Upper lobe of left lung (tissue), 6 donors: ENCODE data around the gene PRR14. TPM values are rescaled to one million over a fixed set of nuclear protein-coding genes. Genes with fewer than 3 reads are reported as not detected.
A peak's percentile ranks its signal among the peaks of the same experiment; 100 is the strongest.
"Not testable (repeated sequence)": the region's sequence is repeated elsewhere in the genome, so short reads cannot be mapped to it uniquely, and the experiment has no call there.

Source experiments
- ATAC-seq, 2 donors: fragments of 200-7000 bp; cut with Tn5 transposase; one replicate each; pipeline ENCODE4 v1.9.1; 2022; ENCODE audit warnings: mild to moderate bottlenecking in 2 of 2, moderate library complexity in 2 of 2; ENCODE audit not compliant: low FRiP score in 2 of 2
- DNase-seq, 2 donors: peaks; one replicate each; pipeline ENCODE4 v3.0.0-alpha.2; 2019 to 2020
- H3K27ac ChIP-seq, 4 donors: fragments of 200-600 bp; sonication (generic); one replicate each; pipeline ENCODE4 v1.5.1; 2016 to 2019
- H3K27me3 ChIP-seq, 4 donors: fragments of 200-600 bp; sonication (generic); one replicate each; pipeline ENCODE4 v1.5.1; 2017 to 2019
- H3K36me3 ChIP-seq, 4 donors: fragments of 200-600 bp; sonication (generic); one replicate each; pipeline ENCODE4 v1.5.1; 2016 to 2019
- H3K4me1 ChIP-seq, 4 donors: fragments of 200-600 bp; sonication (generic); one replicate each; pipeline ENCODE4 v1.5.1; 2018 to 2019
- H3K4me3 ChIP-seq, 4 donors: fragments of 200-600 bp; sonication (generic); one replicate each; pipeline ENCODE4 v1.5.1; 2017 to 2019; ENCODE audit warnings: mild to moderate bottlenecking in 2 of 4, moderate library complexity in 1 of 4
- H3K9me3 ChIP-seq, 4 donors: fragments of 200-600 bp; sonication (generic); one replicate each; pipeline ENCODE4 v1.5.1; 2018 to 2019
- EP300 ChIP-seq, 4 donors: sonication (generic); formaldehyde crosslinking; IDR thresholded peaks; one replicate each; pipeline ENCODE4 v1.5.1; 2017; ENCODE audit warnings: antibody characterized with exemption in 4 of 4, control low read depth in 2 of 4
- POLR2A ChIP-seq, 4 donors: fragments of 450-650 bp; IDR thresholded peaks; one replicate each; pipeline ENCODE4 v1.5.1; 2016 to 2017; ENCODE audit warnings: antibody characterized with exemption in 4 of 4, mild to moderate bottlenecking in 2 of 4
- POLR2AphosphoS5 ChIP-seq, 2 donors: sonication (generic); formaldehyde crosslinking; IDR thresholded peaks; one replicate each; pipeline ENCODE4 v1.5.1; 2017; ENCODE audit warnings: antibody characterized with exemption in 2 of 2
- WGBS, 2 donors: methylation state at CpG; one replicate each; pipeline ENCODE4 v1.1.5; 2017 to 2018; 5-methylcytosine and 5-hydroxymethylcytosine counted together
- small RNA-seq, 4 donors: library from RNA; depleted of rRNA; stranded (forward); fragments of <200 nt; gene quantifications; one replicate each; pipeline ENCODE3, GENCODE V24; 2016
- total RNA-seq, 6 donors: library from RNA; depleted of rRNA in 4 of 6; stranded (reverse); fragments of >200 nt in 4 of 6; gene quantifications; one replicate each; pipeline versions ENCODE4 v1.1.0 to v1.2.1, GENCODE V29; 2016 to 2021
- TF ChIP-seq, protein P1 (sequence below), 6 experiments: fragments of 450-650 bp in 4 of 6; fragments of 200-600 bp in 2 of 6; sonication (generic) in 2 of 6; IDR thresholded peaks; one replicate each; pipeline ENCODE4 v1.5.1; 2016 to 2019; ENCODE audit warnings: antibody characterized with exemption in 6 of 6
- donor health status: DM: no; HTN: no; CAD: no; lungs with moderate emphysema.
- donor health status: DM: no; HTN: yes; CAD: no; lungs with severe emphysema.

The PRR14 gene
- total RNA-seq, 6 donors from 2014 or later, result 34.5 to 160 (median 54.9) TPM

DNA sequence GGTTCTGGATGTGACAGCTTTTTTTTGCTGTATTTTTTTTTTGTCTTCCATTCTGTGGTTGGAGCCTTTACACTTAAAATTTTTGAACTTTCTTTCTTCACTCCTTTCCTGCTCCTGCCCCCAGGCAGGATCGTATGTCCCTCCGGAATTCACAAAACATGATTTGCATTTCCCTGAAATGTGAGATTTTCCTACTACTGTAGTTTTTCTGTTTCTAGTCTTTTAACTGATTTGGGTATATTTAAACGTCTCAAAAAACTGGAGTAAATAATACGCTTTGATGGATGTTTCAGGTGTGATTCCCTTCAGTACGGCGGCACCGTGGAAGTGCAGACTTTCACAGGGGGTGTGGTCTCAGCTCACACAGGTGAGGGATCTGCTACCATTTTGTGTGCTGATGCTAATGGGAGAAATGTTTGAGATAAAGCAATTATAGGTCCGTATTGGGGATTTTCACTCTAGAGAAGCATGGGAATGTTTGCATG lies 48.9 kb downstream of the PRR14 start:
- DNase-seq, result no peak
- H3K9me3 ChIP-seq, result no peaks in the 10 kb centered on the region
- H3K4me1 ChIP-seq, result peaks cover 15 to 28% (median 25%) of the 10 kb centered on the region in 4 donors
- WGBS, 2 donors, result 45 to 54% methylated on average over 8 of the region's 8 CpGs
- peaks cover 33 to 47% (median 43%) of the 10 kb centered on the region in 4 donors for H3K36me3 ChIP-seq
- H3K27me3 ChIP-seq, result no peaks in the 10 kb centered on the region
- peak overlapping the region; percentile 94 to 100 (median 98) for H3K4me3 ChIP-seq
- no peak for TF ChIP-seq POLR2AphosphoS5 (IDR thresholded peaks at IDR 0.05)
- peak overlapping the region; percentile 100 for H3K27ac ChIP-seq
- ATAC-seq, result no peak

DNA sequence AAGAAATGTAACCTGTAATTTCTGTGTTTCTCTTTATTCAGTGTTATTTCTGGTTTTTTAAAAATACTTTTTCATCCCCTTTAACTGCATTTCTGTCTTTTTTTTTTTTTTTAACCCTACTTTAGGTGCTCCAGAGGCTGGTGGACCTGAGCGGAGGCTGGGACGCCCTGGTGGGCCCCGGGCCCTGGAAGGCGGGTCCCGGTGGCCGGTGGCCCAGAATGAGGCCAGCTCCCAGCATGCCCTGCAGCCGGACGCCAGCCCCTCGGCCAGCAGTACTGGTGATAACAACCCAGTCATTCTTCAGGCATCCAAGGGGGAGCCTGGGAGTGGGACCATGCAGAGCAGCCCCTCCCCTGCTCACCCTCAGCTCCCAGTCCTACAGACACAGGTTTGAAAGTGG lies 49.7 kb downstream of the PRR14 start:
- Histone ChIP-seq H3K4me1 (peaks cover 15 to 28% (median 25%) of the 10 kb centered on the region in 4 donors), H3K36me3 (peaks cover 39 to 55% (median 51%) of the 10 kb centered on the region in 4 donors), H3K9me3 (no peaks in the 10 kb centered on the region), H3K27ac (peak overlapping the region in 1 of 4 donors; percentile 23), H3K4me3 (no peak overlapping the region), H3K27me3 (no peaks in the 10 kb centered on the region)
- TF ChIP-seq POLR2A (IDR thresholded peaks at IDR 0.05) (no peak), POLR2AphosphoS5 (IDR thresholded peaks at IDR 0.05) (no peak), EP300 (IDR thresholded peaks at IDR 0.05) (no peak)
- TF ChIP-seq, protein P1, sequence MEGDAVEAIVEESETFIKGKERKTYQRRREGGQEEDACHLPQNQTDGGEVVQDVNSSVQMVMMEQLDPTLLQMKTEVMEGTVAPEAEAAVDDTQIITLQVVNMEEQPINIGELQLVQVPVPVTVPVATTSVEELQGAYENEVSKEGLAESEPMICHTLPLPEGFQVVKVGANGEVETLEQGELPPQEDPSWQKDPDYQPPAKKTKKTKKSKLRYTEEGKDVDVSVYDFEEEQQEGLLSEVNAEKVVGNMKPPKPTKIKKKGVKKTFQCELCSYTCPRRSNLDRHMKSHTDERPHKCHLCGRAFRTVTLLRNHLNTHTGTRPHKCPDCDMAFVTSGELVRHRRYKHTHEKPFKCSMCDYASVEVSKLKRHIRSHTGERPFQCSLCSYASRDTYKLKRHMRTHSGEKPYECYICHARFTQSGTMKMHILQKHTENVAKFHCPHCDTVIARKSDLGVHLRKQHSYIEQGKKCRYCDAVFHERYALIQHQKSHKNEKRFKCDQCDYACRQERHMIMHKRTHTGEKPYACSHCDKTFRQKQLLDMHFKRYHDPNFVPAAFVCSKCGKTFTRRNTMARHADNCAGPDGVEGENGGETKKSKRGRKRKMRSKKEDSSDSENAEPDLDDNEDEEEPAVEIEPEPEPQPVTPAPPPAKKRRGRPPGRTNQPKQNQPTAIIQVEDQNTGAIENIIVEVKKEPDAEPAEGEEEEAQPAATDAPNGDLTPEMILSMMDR (IDR thresholded peaks at IDR 0.05), result no peak
- peak in 1 of 2 donors; percentile 81 for DNase-seq
- ATAC-seq, result no peak
- 71 to 80% methylated on average over 9 of the region's 9 CpGs for WGBS, 2 donors

DNA sequence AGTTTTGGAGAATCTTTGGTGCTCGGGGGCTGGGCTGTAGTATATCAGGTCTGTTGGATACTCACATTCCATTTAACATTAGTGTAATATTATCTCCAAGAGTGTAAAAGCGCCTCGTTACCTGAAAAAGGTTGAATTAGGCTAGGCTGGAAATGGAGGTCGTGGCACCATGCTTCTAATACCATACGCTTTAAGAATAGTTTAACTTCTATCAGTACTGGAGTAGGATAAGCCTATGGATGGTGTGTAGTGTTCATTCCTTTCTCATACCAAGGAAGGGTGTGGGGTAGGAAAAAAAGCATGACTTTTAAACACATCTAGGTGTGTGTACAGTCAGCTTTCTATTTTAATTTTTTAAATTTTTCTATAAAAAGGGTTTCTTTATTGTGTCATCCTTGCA lies 50.2 kb downstream of the PRR14 start:
- H3K36me3 ChIP-seq, result peaks cover 44 to 60% (median 56%) of the 10 kb centered on the region in 4 donors
- H3K4me1 ChIP-seq, result peaks cover 15 to 28% (median 25%) of the 10 kb centered on the region in 4 donors
- TF ChIP-seq POLR2AphosphoS5 (IDR thresholded peaks at IDR 0.05) (no peak), EP300 (IDR thresholded peaks at IDR 0.05) (no peak), POLR2A (IDR thresholded peaks at IDR 0.05) (no peak)
- TF ChIP-seq, protein P1 (IDR thresholded peaks at IDR 0.05), result no peak
- no peak for ATAC-seq
- H3K4me3 ChIP-seq, result no peak overlapping the region
- 85 to 89% methylated on average over 5 of the region's 5 CpGs for WGBS, 2 donors
- H3K27ac ChIP-seq, result no peak overlapping the region
- no peak for DNase-seq
- no peaks in the 10 kb centered on the region for H3K9me3 ChIP-seq
- no peaks in the 10 kb centered on the region for H3K27me3 ChIP-seq

DNA sequence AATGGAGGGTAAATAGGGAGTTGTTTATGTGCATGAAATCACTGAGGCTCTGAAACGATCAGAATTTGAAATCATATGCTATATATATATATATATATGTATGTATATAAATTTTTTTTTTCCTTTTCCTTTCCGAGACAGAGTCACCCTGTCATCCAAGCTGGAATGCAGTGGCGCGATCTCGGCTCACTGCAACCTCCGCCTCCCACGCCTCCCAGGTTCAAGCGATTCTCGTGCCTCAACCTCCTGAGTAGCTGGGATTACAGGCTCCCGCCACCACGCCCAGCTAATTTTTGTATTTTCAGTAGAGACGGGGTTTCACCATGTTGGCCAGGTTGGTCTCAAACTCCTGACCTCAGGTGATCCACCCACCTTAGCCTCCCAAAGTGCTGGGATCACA lies 52.3 kb downstream of the PRR14 start:
- not testable (repeated sequence) for H3K27me3 ChIP-seq, H3K27ac ChIP-seq, ATAC-seq, DNase-seq, H3K9me3 ChIP-seq, H3K4me3 ChIP-seq
- H3K4me1 ChIP-seq, result peaks cover 15 to 20% (median 19%) of the 10 kb centered on the region in 4 donors
- WGBS, 2 donors, result 95 to 96% methylated on average over 12 of the region's 12 CpGs
- H3K36me3 ChIP-seq, result peaks cover 63 to 81% (median 76%) of the 10 kb centered on the region in 4 donors

DNA sequence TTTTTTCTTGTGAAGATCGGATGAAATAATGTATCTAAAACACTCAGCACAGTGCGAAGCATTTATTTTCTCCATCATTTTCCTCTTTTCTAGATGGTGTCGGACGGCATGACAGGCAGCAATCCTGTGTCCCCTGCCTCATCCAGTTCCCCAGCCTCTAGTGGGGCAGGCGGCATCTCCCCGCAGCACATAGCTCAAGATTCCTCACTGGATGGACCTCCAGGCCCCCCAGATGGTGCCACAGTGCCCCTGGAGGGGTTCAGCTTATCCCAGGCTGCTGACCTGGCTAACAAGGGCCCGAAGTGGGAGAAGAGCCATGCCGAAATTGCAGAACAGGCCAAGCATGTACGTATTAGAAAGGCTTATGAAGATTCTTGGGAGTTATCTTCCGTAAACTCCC lies 53.2 kb downstream of the PRR14 start:
- H3K27ac ChIP-seq, result no peak overlapping the region
- no peaks in the 10 kb centered on the region for H3K9me3 ChIP-seq
- 93 to 97% methylated on average over 10 of the region's 10 CpGs for WGBS, 2 donors
- H3K36me3 ChIP-seq, result peaks cover 70 to 90% (median 85%) of the 10 kb centered on the region in 4 donors
- TF ChIP-seq POLR2A (IDR thresholded peaks at IDR 0.05), result no peak
- DNase-seq (no peak), ATAC-seq (no peak)
- peaks cover 15 to 20% (median 19%) of the 10 kb centered on the region in 4 donors for H3K4me1 ChIP-seq
- no peak overlapping the region for H3K4me3 ChIP-seq
- H3K27me3 ChIP-seq, result no peaks in the 10 kb centered on the region

Small RNA genes lying within 50 kb of the gene (small RNA-seq; reads per million reads assigned to genes)
- gene AC093249.1 (0 reads per million in 4 donors), gene RNU6-1043P (0 reads per million in 4 donors), gene RNU6-416P (0 reads per million in 4 donors)

Other genes starting within 250 kb of the PRR14 start
- 10 to 100 TPM in 2 of 6 donors, 1 to 10 TPM in 4; 5.2 to 12.3 (median 7.2) TPM for gene ZNF771, start 243.4 kb upstream of the PRR14 start, total RNA-seq
- 10 to 100 TPM in 5 of 6 donors, 1 to 10 TPM in 1; 4.2 to 31.8 (median 20.0) TPM for gene DCTPP1, start 220.9 kb upstream of the PRR14 start, total RNA-seq
- gene SEPHS2, start 205.1 kb upstream of the PRR14 start, total RNA-seq, result 10 to 100 TPM; 34.7 to 64.0 (median 38.2) TPM
- 100 to 1,000 TPM in 1 of 6 donors, 10 to 100 TPM in 5; 22.8 to 138 (median 67.0) TPM for gene ITGAL, start 178.2 kb upstream of the PRR14 start, total RNA-seq
- gene ZNF768, start 124.4 kb upstream of the PRR14 start, total RNA-seq, result 10 to 100 TPM; 27.3 to 58.7 (median 34.8) TPM
- gene ZNF747, start 116.1 kb upstream of the PRR14 start, total RNA-seq, result 10 to 100 TPM; 11.0 to 15.5 (median 11.5) TPM
- 10 to 100 TPM in 4 of 6 donors, 1 to 10 TPM in 2; 7.6 to 18.9 (median 10.6) TPM for gene ZNF764, start 92.6 kb upstream of the PRR14 start, total RNA-seq
- gene ZNF688, start 79.2 kb upstream of the PRR14 start, total RNA-seq, result 10 to 100 TPM; 15.0 to 34.6 (median 18.8) TPM
- 10 to 100 TPM in 4 of 6 donors, 1 to 10 TPM in 2; 7.3 to 52.4 (median 15.3) TPM for gene ZNF785, start 65.3 kb upstream of the PRR14 start, total RNA-seq
- gene ZNF689, start 40.6 kb upstream of the PRR14 start, total RNA-seq, result 10 to 100 TPM in 2 of 6 donors, 1 to 10 TPM in 4; 3.1 to 10.9 (median 8.9) TPM
- gene FBRS, start 7.5 kb downstream of the PRR14 start, total RNA-seq, result 100 to 1,000 TPM in 1 of 6 donors, 10 to 100 TPM in 5; 38.0 to 150 (median 70.4) TPM
- 100 to 1,000 TPM in 1 of 6 donors, 10 to 100 TPM in 5; 38.3 to 102 (median 66.0) TPM for gene SRCAP, start 48.2 kb downstream of the PRR14 start, total RNA-seq
- gene PHKG2, start 97.5 kb downstream of the PRR14 start, total RNA-seq, result 10 to 100 TPM; 27.4 to 70.2 (median 33.5) TPM
- gene CFAP119, start 111.1 kb downstream of the PRR14 start, total RNA-seq, result 10 to 100 TPM in 4 of 6 donors, 1 to 10 TPM in 2; 6.1 to 45.1 (median 16.0) TPM
- 100 to 1,000 TPM in 2 of 6 donors, 10 to 100 TPM in 4; 69.9 to 137 (median 95.2) TPM for gene RNF40, start 111.4 kb downstream of the PRR14 start, total RNA-seq
- gene ZNF629, start 136.2 kb downstream of the PRR14 start, total RNA-seq, result 10 to 100 TPM; 13.1 to 32.5 (median 14.8) TPM
- 10 to 100 TPM; 15.7 to 32.8 (median 28.2) TPM for gene BCL7C, start 243.1 kb downstream of the PRR14 start, total RNA-seq
- gene CTF1, start 245.7 kb downstream of the PRR14 start, total RNA-seq, result 10 to 100 TPM in 2 of 6 donors, 1 to 10 TPM in 4; 4.2 to 14.5 (median 7.1) TPM